Cardiac muscle cell (in vitro differentiated cells and primary cell): Measurements from ENCODE around the gene ASPN. TPM values are rescaled to one million over a fixed set of nuclear protein-coding genes. Genes with fewer than 3 reads are reported as not detected.

Source experiments
- DNase-seq, 2 donors: peaks; one replicate each; pipeline versions ENCODE4 v3.0.0 to v3.0.0-alpha.2; 2010 to 2017; ENCODE audit warnings: low read depth in 1 of 2, low spot score in 1 of 2
- H3K27ac ChIP-seq: fragments of 200-600 bp; sonication (generic); 2 replicates; pipeline ENCODE4 v1.5.1; 2016
- H3K27me3 ChIP-seq: fragments of 200-600 bp; sonication (generic); 2 replicates; pipeline ENCODE4 v1.6.0; 2016; ENCODE audit warnings: control low read depth
- H3K36me3 ChIP-seq: fragments of 200-600 bp; sonication (generic); 2 replicates; pipeline ENCODE4 v1.5.1; 2016; ENCODE audit warnings: control low read depth
- H3K4me1 ChIP-seq: fragments of 200-600 bp; sonication (generic); 2 replicates; pipeline ENCODE4 v1.8.1; 2017; ENCODE audit warnings: low read depth, mild to moderate bottlenecking, mixed run types
- H3K4me3 ChIP-seq: fragments of 200-600 bp; sonication (generic); 2 replicates; pipeline ENCODE4 v1.5.1; 2016; ENCODE audit warnings: mild to moderate bottlenecking
- H3K9me3 ChIP-seq: fragments of 200-600 bp; sonication (generic); 2 replicates; pipeline ENCODE4 v1.5.1; 2017; ENCODE audit warnings: low read depth, mild to moderate bottlenecking, control low read depth
- polyA plus RNA-seq: library from polyadenylated mRNA; unstranded; fragments of >200 nt; fragmentation: Nextera tagmentation; extraction: Ambion mirVana; gene quantifications from 2 replicates; pipeline ENCODE4 v1.2.1, GENCODE V29; 2016
- total RNA-seq: library from RNA; depleted of rRNA; stranded (reverse); fragments of >200 nt; gene quantifications from 2 replicates; pipeline ENCODE4 v1.2.3, GENCODE V29; 2016
- TF ChIP-seq, protein P1 (sequence below): IDR thresholded peaks from 2 replicates; pipeline ENCODE4 v1.5.1; 2012; ENCODE audit warnings: low read depth, mild to moderate bottlenecking, low read length

The ASPN gene
- total and polyA plus RNA-seq, 2 experiments from 2014 or later, result 0.24 TPM; not detected in 1

DNA sequence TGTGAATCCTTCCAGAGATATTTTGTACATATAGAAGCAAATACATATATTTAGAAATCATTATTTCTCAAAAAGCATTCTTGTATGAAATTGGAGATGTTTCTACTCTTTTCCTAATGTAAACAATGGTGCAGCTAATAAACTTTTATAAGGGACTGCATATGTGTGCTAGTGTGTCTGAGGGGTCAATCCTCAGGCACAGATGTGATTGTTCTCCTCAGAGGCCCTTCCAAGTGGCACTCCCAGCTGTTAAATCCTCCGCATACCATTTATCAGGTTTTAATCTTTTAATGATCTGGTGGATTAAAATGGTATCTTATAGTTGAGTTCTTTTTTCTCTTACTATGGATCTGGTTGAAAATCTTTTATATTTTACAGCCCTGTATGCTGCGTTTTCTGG, 52.5 kb downstream of the ASPN start:
- Histone ChIP-seq H3K4me3 (no peak overlapping the region), H3K27me3 (no peaks in the 10 kb centered on the region), H3K4me1 (no peaks in the 10 kb centered on the region), H3K36me3 (no peaks in the 10 kb centered on the region), H3K27ac (no peak overlapping the region), H3K9me3 (no peaks in the 10 kb centered on the region)
- TF ChIP-seq, protein P1, sequence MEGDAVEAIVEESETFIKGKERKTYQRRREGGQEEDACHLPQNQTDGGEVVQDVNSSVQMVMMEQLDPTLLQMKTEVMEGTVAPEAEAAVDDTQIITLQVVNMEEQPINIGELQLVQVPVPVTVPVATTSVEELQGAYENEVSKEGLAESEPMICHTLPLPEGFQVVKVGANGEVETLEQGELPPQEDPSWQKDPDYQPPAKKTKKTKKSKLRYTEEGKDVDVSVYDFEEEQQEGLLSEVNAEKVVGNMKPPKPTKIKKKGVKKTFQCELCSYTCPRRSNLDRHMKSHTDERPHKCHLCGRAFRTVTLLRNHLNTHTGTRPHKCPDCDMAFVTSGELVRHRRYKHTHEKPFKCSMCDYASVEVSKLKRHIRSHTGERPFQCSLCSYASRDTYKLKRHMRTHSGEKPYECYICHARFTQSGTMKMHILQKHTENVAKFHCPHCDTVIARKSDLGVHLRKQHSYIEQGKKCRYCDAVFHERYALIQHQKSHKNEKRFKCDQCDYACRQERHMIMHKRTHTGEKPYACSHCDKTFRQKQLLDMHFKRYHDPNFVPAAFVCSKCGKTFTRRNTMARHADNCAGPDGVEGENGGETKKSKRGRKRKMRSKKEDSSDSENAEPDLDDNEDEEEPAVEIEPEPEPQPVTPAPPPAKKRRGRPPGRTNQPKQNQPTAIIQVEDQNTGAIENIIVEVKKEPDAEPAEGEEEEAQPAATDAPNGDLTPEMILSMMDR, result no peak
- no peak for DNase-seq

DNA sequence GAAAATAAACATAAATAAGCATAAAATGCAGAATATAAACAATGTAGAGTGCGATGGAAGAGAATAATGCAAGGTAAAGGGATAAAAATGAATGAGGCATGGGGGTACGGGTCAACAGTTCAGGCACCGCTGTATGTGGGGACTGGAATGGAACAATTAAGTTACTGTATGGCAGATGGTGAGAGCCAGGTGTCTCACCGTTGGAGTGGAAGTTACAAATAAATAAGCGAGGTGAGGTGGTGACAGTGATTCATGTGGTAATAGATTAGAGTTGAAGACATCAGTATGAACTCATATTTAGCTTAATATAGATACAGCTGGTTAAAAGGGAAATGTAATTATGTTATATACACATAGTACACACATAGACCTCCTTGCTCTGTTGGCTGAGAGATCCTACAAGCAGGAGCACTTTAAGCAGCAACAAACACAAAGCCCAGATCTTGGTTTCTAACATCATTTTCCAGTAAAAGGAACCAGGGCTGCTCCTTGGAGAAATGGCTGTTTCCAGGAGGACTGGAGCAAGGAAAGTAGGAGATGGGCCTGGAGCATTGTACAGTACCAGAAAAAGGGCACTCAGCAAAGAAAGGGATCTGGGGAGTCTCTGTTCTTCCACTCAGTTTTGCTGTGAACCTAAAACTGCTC, 55.7 kb downstream of the ASPN start:
- H3K27me3 ChIP-seq, result no peaks in the 10 kb centered on the region
- H3K4me3 ChIP-seq, result no peak overlapping the region
- no peaks in the 10 kb centered on the region for H3K9me3 ChIP-seq
- TF ChIP-seq, protein P1, result no peak
- H3K36me3 ChIP-seq, result no peaks in the 10 kb centered on the region
- no peak for DNase-seq
- H3K4me1 ChIP-seq, result no peaks in the 10 kb centered on the region
- no peak overlapping the region for H3K27ac ChIP-seq

DNA sequence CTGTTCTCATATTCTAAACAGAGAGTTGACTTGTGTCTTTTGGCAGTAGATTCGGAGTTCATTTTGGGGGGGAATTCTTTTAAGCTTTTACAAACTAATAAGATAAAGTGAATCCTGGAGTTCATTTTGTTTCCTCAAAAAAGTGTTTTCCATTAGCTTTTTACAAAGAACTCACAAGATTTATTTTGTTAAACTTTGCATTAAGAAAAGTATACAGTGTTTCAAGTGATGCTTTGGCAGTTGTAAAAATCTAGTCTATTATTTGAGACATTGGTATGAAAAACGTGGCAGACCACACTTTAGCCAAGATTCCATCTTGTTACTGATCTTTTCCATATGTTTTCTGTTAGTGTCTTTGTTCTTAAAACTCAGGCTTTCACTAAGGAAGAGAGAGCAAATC, 56.8 kb downstream of the ASPN start:
- Histone ChIP-seq H3K36me3 (no peaks in the 10 kb centered on the region), H3K4me3 (no peak overlapping the region), H3K9me3 (no peaks in the 10 kb centered on the region), H3K27ac (no peak overlapping the region), H3K4me1 (no peaks in the 10 kb centered on the region), H3K27me3 (no peaks in the 10 kb centered on the region)
- peak in 1 of 2 donors; percentile 58 for DNase-seq
- TF ChIP-seq, protein P1, result no peak

DNA sequence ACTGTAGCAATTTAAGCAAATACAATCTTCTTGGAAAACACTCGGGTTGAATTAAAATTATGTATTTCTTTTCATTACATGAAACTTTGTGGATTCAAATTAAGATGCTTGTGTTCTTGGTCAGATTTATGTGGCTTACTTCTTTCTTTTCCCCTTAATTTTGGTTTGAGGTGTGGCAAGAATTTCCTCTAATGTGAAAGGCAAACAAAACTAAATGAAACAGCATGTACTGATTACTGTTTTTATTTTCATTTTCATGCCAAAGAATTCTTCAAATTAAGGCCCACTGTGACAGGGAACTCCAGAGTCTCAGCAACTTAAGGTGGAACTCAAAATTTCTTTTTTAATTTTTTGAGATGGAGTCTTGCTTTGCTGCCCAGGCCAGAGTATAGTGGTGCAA, 58.0 kb downstream of the ASPN start, which contains the start of gene OMD:
OMD (minus strand) TSS at position 132 of the 400 bp plus-strand sequence. CDS start 6,913 bp downstream, outside the sequence.
- Histone ChIP-seq H3K27me3 (no peaks in the 10 kb centered on the region), H3K4me1 (no peaks in the 10 kb centered on the region), H3K9me3 (no peaks in the 10 kb centered on the region), H3K27ac (no peak within 1 kb of the TSS), H3K36me3 (no peaks in the 10 kb centered on the region), H3K4me3 (no peak within 1 kb of the TSS)
- TF ChIP-seq, protein P1, result no peak
- no peak for DNase-seq

DNA sequence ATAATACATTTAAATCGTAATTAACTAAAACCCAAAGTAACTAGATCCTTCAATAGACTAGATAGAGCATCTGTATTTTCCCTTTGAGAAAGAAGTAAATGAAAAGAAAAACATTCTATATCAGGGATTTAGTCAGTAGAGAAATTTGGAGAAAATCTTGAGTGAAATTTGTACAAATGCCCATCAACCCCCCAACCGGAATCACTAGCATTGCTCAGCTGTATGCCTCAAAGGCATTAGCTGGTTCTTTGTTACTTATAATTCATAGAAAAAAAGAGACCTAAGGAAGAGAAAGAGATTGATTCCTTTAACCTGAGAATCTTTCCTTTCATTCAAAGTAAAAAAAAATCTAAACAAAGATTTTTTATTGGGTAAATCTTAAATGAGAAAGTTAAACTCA, 58.7 kb downstream of the ASPN start:
- DNase-seq, result no peak
- no peaks in the 10 kb centered on the region for H3K4me1 ChIP-seq
- no peaks in the 10 kb centered on the region for H3K36me3 ChIP-seq
- H3K4me3 ChIP-seq, result no peak overlapping the region
- TF ChIP-seq, protein P1, result no peak
- H3K9me3 ChIP-seq, result no peaks in the 10 kb centered on the region
- no peaks in the 10 kb centered on the region for H3K27me3 ChIP-seq
- no peak overlapping the region for H3K27ac ChIP-seq
